H9 (cell line): ENCODE results near the gene FAM216A. TPM values are rescaled to one million over a fixed set of nuclear protein-coding genes. Genes with fewer than 3 reads are reported as not detected.

ENCODE experiments used
- DNase-seq: peaks from one replicate; pipeline ENCODE4 v3.0.0-alpha.2; 2017
- H2AFZ ChIP-seq: one replicate; pipeline ENCODE4 v1.6.1; 2013; ENCODE audit warnings: mild to moderate bottlenecking, low read length, control low read depth, moderate library complexity
- H2AK5ac ChIP-seq: 2 replicates; pipeline ENCODE4 v1.6.1; 2013; ENCODE audit warnings: low read length, control low read depth, mixed read lengths; ENCODE audit not compliant: insufficient read length
- H2BK120ac ChIP-seq: one replicate; pipeline ENCODE4 v1.6.1; 2013; ENCODE audit warnings: low read depth, mild to moderate bottlenecking, low read length, control low read depth, inconsistent platforms; ENCODE audit not compliant: poor library complexity, severe bottlenecking
- H2BK12ac ChIP-seq: 2 replicates; pipeline ENCODE4 v1.6.1; 2013; ENCODE audit warnings: low read length, control low read depth, mixed read lengths, low read depth; ENCODE audit not compliant: insufficient read length
- H2BK15ac ChIP-seq: 2 replicates; pipeline ENCODE4 v1.6.1; 2013; ENCODE audit warnings: low read depth, low read length, control low read depth
- H2BK20ac ChIP-seq: one replicate; pipeline ENCODE4 v1.6.1; 2013; ENCODE audit warnings: low read depth, mild to moderate bottlenecking, low read length, control low read depth, inconsistent platforms; ENCODE audit not compliant: poor library complexity, severe bottlenecking
- H2BK5ac ChIP-seq: 2 replicates; pipeline ENCODE4 v1.6.1; 2013; ENCODE audit warnings: low read length, control low read depth, mixed read lengths; ENCODE audit not compliant: insufficient read length
- H3K14ac ChIP-seq: 2 replicates; pipeline ENCODE4 v1.6.1; 2013; ENCODE audit warnings: low read length, control low read depth; ENCODE audit not compliant: insufficient read depth
- H3K18ac ChIP-seq: 2 replicates; pipeline ENCODE4 v1.6.1; 2013; ENCODE audit warnings: low read depth, mild to moderate bottlenecking, mixed read lengths, low read length, control low read depth; ENCODE audit not compliant: insufficient read length
- H3K23ac ChIP-seq: 2 replicates; pipeline ENCODE4 v1.6.1; 2013; ENCODE audit warnings: low read length, control low read depth, mixed read lengths, low read depth; ENCODE audit not compliant: insufficient read length
- H3K23me2 ChIP-seq: 2 replicates; pipeline ENCODE4 v1.6.1; 2013; ENCODE audit warnings: low read depth, mild to moderate bottlenecking, mixed read lengths, low read length, control low read depth; ENCODE audit not compliant: insufficient read length, poor library complexity, severe bottlenecking
- H3K27ac ChIP-seq: 2 replicates; pipeline ENCODE4 v1.5.1; 2013; ENCODE audit warnings: low read length, control low read depth, mixed read lengths, low read depth; ENCODE audit not compliant: insufficient read length
- H3K27me3 ChIP-seq: 2 replicates; pipeline ENCODE4 v1.6.1; 2013; ENCODE audit warnings: low read length, control low read depth, inconsistent platforms; ENCODE audit not compliant: insufficient read depth
- H3K4ac ChIP-seq: 2 replicates; pipeline ENCODE4 v1.6.1; 2013; ENCODE audit warnings: low read depth, mild to moderate bottlenecking, control low read depth, inconsistent platforms, low read length, moderate library complexity
- H3K4me1 ChIP-seq: 2 replicates; pipeline ENCODE4 v1.6.1; 2013; ENCODE audit warnings: low read length, control low read depth, inconsistent platforms; ENCODE audit not compliant: insufficient read depth
- H3K4me2 ChIP-seq: 2 replicates; pipeline ENCODE4 v1.6.1; 2013; ENCODE audit warnings: low read length, control low read depth, mixed read lengths; ENCODE audit not compliant: insufficient read length, insufficient read depth
- H3K56ac ChIP-seq: 2 replicates; pipeline ENCODE4 v1.6.1; 2013; ENCODE audit warnings: low read depth, mild to moderate bottlenecking, mixed read lengths, low read length, control low read depth; ENCODE audit not compliant: insufficient read length
- H3K79me1 ChIP-seq: 2 replicates; pipeline ENCODE4 v1.6.1; 2013; ENCODE audit warnings: low read depth, mild to moderate bottlenecking, moderate library complexity, low read length, control low read depth, inconsistent platforms; ENCODE audit not compliant: insufficient read depth, poor library complexity, severe bottlenecking
- H3K79me2 ChIP-seq: 2 replicates; pipeline ENCODE4 v1.6.1; 2013; ENCODE audit warnings: low read length, control low read depth, inconsistent platforms; ENCODE audit not compliant: insufficient read depth
- H3K9ac ChIP-seq: 2 replicates; pipeline ENCODE4 v1.6.1; 2013; ENCODE audit warnings: low read length, control low read depth, mixed read lengths; ENCODE audit not compliant: insufficient read length; ENCODE audit errors: extremely low read depth
- H3K9me3 ChIP-seq: one replicate; pipeline ENCODE4 v1.6.1; 2013; ENCODE audit warnings: low read depth, low read length, inconsistent platforms; ENCODE audit not compliant: control insufficient read depth
- H3T11ph ChIP-seq: one replicate; pipeline ENCODE4 v1.6.1; 2013; ENCODE audit warnings: mild to moderate bottlenecking, low read length, control low read depth, inconsistent platforms
- H4K20me1 ChIP-seq: one replicate; pipeline ENCODE4 v1.6.1; 2013; ENCODE audit not compliant: control insufficient read depth, insufficient read length, insufficient read depth
- H4K5ac ChIP-seq: 2 replicates; pipeline ENCODE4 v1.6.1; 2013; ENCODE audit warnings: low read depth, mild to moderate bottlenecking, mixed read lengths, low read length, control low read depth; ENCODE audit not compliant: insufficient read length
- H4K8ac ChIP-seq: replicated peaks from 2 replicates; pipeline ENCODE4 v1.6.1; 2013; ENCODE audit warnings: low read length, control low read depth, mixed read lengths, low read depth; ENCODE audit not compliant: insufficient read length
- H4K91ac ChIP-seq: 2 replicates; pipeline ENCODE4 v1.6.1; 2013; ENCODE audit warnings: low read depth, mild to moderate bottlenecking, moderate library complexity, mixed read lengths, low read length, control low read depth; ENCODE audit not compliant: insufficient read length
- H3K27ac Mint-ChIP-seq, 3 experiments: 2 replicates in 2 of 3; 3 replicates in 1 of 3; pipeline ENCODE4 v1.8.0; 2020 to 2021; ENCODE audit warnings: mixed read lengths in 3 of 3, mild to moderate bottlenecking in 1 of 3, moderate library complexity in 1 of 3
- H3K27me3 Mint-ChIP-seq: 2 replicates; pipeline ENCODE4 v1.8.0; 2021; ENCODE audit warnings: low read depth, mild to moderate bottlenecking, moderate library complexity, mixed read lengths
- H3K36me3 Mint-ChIP-seq, 3 experiments: 2 replicates in 2 of 3; 3 replicates in 1 of 3; pipeline ENCODE4 v1.8.0; 2020 to 2021; ENCODE audit warnings: low read depth in 3 of 3, mixed read lengths in 3 of 3; ENCODE audit not compliant: insufficient read depth in 1 of 3
- H3K4me1 Mint-ChIP-seq, 2 experiments: 2 replicates each; pipeline ENCODE4 v1.8.0; 2020; ENCODE audit warnings: mixed read lengths in 2 of 2
- H3K4me3 Mint-ChIP-seq, 2 experiments: 2 replicates in 1 of 2; 3 replicates in 1 of 2; pipeline ENCODE4 v1.8.0; 2020 to 2021; ENCODE audit warnings: mild to moderate bottlenecking in 2 of 2, mixed read lengths in 2 of 2, moderate library complexity in 1 of 2
- H3K9me3 Mint-ChIP-seq, 2 experiments: 2 replicates in 1 of 2; 3 replicates in 1 of 2; pipeline ENCODE4 v1.8.0; 2020; ENCODE audit warnings: mild to moderate bottlenecking in 2 of 2, mixed read lengths in 2 of 2, moderate library complexity in 1 of 2
- WGBS: extraction: QIAGEN DNeasy Blood & Tissue Kit; methylation state at CpG from one replicate; pipeline ENCODE4 v1.1.7; 2013; ENCODE audit warnings: missing lambda C conversion rate, low lambda C conversion rate, mixed read lengths; ENCODE audit not compliant: insufficient read length; ENCODE audit errors: extremely low coverage; 5-methylcytosine and 5-hydroxymethylcytosine counted together
- total RNA-seq: library from RNA; stranded (reverse); gene quantifications from 2 replicates; pipeline ENCODE4 v1.2.1, GENCODE V29; 2021
- TF ChIP-seq, protein P1 (sequence below): fragments of 200-600 bp; sonication (generic); conservative IDR thresholded peaks from 3 replicates; pipeline ENCODE4 v1.8.0; 2021; ENCODE audit warnings: antibody characterized with exemption, mild to moderate bottlenecking

The FAM216A gene
- total RNA-seq, 1 experiment from 2014 or later: 18.1 TPM

DNA sequence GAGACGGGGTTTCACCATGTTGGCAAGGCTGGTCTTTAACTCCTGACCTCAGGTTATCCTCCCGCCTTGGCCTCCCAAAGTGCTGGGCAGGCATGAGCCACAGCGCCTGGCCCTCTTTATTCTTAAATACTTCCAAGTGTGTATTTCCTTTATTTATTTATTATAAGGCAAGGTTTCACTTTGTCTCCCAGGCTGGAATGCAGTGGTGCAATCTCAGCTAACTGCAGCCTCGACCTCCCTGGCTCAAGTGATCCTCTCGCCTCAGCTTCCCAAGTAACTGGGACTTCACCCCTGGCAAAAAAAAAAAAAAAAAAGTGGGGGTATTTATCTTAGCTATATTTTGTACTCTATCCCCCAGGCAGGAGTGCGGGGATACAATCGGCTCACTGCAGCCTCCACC is 6.8 kb downstream of the FAM216A start:
- no CpG with 5 or more reads among the region's 7 CpGs for WGBS
- Histone ChIP-seq H3K23ac (no peak overlapping the region), H3K79me2 (no peaks in the 10 kb centered on the region), H3K9ac (no peak overlapping the region), H2BK15ac (no peak overlapping the region), H3T11ph (no peak overlapping the region), H4K20me1 (no peaks in the 10 kb centered on the region), H3K9me3 (no peaks in the 10 kb centered on the region), H2AK5ac (no peak overlapping the region), H2BK120ac (no peak overlapping the region), H3K4ac (no peak overlapping the region), H3K23me2 (no peaks in the 10 kb centered on the region), H3K4me1 (no peaks in the 10 kb centered on the region), H4K8ac (no peak overlapping the region), H3K18ac (no peak overlapping the region), H2BK12ac (no peak overlapping the region), H3K4me2 (no peak overlapping the region), H2BK20ac (no peak overlapping the region), H3K56ac (no peak overlapping the region), H4K5ac (no peak overlapping the region), H3K14ac (no peak overlapping the region), H3K79me1 (no peaks in the 10 kb centered on the region), H4K91ac (no peak overlapping the region), H2AFZ (no peak overlapping the region), H2BK5ac (no peak overlapping the region), H3K27ac (no peak overlapping the region), H3K27me3 (no peaks in the 10 kb centered on the region)
- Mint-ChIP-seq H3K27ac (no peak overlapping the region), H3K9me3 (no peaks in the 10 kb centered on the region), H3K4me3 (no peak overlapping the region), H3K27me3 (no peaks in the 10 kb centered on the region), H3K4me1 (no peaks in the 10 kb centered on the region), H3K36me3 (peaks cover 7 to 17% (median 14%) of the 10 kb centered on the region in 3 experiments; a peak in 6 of 7 replicates)
- TF ChIP-seq, protein P1, sequence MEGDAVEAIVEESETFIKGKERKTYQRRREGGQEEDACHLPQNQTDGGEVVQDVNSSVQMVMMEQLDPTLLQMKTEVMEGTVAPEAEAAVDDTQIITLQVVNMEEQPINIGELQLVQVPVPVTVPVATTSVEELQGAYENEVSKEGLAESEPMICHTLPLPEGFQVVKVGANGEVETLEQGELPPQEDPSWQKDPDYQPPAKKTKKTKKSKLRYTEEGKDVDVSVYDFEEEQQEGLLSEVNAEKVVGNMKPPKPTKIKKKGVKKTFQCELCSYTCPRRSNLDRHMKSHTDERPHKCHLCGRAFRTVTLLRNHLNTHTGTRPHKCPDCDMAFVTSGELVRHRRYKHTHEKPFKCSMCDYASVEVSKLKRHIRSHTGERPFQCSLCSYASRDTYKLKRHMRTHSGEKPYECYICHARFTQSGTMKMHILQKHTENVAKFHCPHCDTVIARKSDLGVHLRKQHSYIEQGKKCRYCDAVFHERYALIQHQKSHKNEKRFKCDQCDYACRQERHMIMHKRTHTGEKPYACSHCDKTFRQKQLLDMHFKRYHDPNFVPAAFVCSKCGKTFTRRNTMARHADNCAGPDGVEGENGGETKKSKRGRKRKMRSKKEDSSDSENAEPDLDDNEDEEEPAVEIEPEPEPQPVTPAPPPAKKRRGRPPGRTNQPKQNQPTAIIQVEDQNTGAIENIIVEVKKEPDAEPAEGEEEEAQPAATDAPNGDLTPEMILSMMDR: no peak
- DNase-seq: no peak
